Neural cell (in vitro differentiated cells): Measurements from ENCODE around the gene PRSS50.

Source experiments
- CTCF ChIP-seq: fragments of 450-650 bp; IDR thresholded peaks from 2 replicates; pipeline ENCODE4 v1.5.1; 2014; ENCODE audit warnings: antibody characterized with exemption, mild to moderate bottlenecking, moderate library complexity; ENCODE audit not compliant: poor library complexity, severe bottlenecking
- EZH2 ChIP-seq: fragments of 200-600, 300-800 bp; shearing (Covaris generic), sonication (generic); IDR thresholded peaks from 2 replicates; pipeline ENCODE4 v1.6.1; 2014; ENCODE audit warnings: antibody characterized with exemption, low read length, borderline replicate concordance, mild to moderate bottlenecking; ENCODE audit not compliant: insufficient read depth, poor library complexity, severe bottlenecking
- RAD21 ChIP-seq: fragments of 450-650 bp; conservative IDR thresholded peaks from 2 replicates; pipeline ENCODE4 v1.6.1; 2014; ENCODE audit warnings: antibody characterized with exemption, mild to moderate bottlenecking, moderate library complexity
- REST ChIP-seq: IDR thresholded peaks from 2 replicates; pipeline ENCODE4 v1.6.1; 2012; ENCODE audit warnings: borderline replicate concordance

GRCh38 chr3:46722443-46722842 is 4.8 kb upstream of the PRSS50 start:
- TF ChIP-seq RAD21 (no peak), CTCF (no peak), REST (no peak), EZH2 (no peak)
